HTR-8/SVneo (cell line): ENCODE results near the gene SENP7.
"Not testable (repeated sequence)": the region's sequence is repeated elsewhere in the genome, so short reads cannot be mapped to it uniquely, and the experiment has no call there.

Experiments
- DNase-seq: peaks from one replicate; pipeline ENCODE4 v3.0.0; 2011; ENCODE audit warnings: low spot score, mixed read lengths; ENCODE audit not compliant: insufficient read length
- FAIRE-seq: peaks from 2 replicates; lab custom pipeline; 2011; peaks lifted over from hg19 to GRCh38; lab: Jason Lieb, UNC

Gene SENP7

GRCh38 chr3:101527441-101527840, 14.4 kb upstream of the SENP7 start:
- FAIRE-seq = no peak

GRCh38 chr3:101521211-101521701, 8.2 kb upstream of the SENP7 start:
- no peak for DNase-seq
- no peak for FAIRE-seq

More at GRCh38 chr3:101527441-101527840, 14.4 kb upstream of the SENP7 start:
- DNase-seq = no peak

GRCh38 chr3:101519685-101520365, 6.8 kb upstream of the SENP7 start:
- no peak for DNase-seq
- FAIRE-seq = no peak

GRCh38 chr3:101518421-101518871, 5.4 kb upstream of the SENP7 start:
- DNase-seq = no peak
- FAIRE-seq = no peak

DNA sequence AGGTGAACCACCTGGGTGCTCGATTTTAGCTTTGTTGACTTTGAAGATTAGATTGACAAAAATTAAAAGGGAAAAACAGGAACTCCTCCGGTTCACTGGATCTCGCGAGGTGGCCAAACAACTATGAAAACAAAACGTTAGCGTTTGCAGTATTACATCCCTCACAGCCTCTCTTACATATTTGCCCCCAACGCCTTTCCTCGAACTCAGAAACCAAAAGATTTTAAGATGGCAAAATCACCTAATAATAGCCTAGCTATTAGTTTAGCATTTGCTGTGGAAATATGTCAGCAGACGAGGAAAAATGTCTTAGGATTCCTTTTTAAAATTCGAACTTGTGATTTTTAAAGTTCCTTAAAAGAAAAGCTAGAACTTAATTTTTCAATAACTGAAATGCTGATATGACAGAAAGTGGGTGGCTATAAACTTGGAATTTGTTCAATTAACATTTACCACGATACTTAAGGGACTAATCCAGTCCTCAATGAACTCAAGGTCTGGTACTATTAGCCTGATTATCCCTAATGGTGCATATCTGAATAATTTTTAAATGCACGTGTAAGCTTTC, 491 bp upstream of the SENP7 start:
- DNase-seq (no peak), FAIRE-seq (no peak)

GRCh38 chr3:101512396-101512645, 691 bp downstream of the SENP7 start:
- DNase-seq (no peak), FAIRE-seq (no peak)

- FAIRE-seq (no peak), DNase-seq (peak; percentile 38)
These were observed 3.2 kb downstream of the SENP7 start for GRCh38 chr3:101509811-101510210.

- no peak for FAIRE-seq
- no peak for DNase-seq
These were observed 3.7 kb downstream of the SENP7 start for GRCh38 chr3:101509281-101509680.

- DNase-seq = no peak
- FAIRE-seq = no peak
These were observed 11.2 kb downstream of the SENP7 start for GRCh38 chr3:101501783-101502182.

DNA sequence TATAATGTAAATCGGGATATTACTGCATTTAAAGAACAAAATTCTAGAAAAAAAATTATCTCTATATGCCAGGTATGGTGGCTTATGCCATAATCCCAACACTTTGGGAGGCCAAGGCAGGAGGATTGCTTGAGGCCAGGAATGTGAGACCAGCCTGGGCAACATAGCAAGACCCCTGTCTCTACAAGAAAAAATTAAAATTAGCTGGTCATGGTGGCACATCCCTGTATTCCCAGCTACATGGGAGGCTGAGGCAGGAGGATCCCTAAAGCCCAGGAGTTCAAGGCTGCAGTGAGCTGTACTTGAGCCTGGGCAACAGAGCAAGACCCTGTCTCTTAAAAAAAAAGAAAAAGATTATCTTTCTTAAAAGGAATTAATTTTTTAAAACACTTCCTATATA, 12.8 kb downstream of the SENP7 start:
- DNase-seq (no peak), FAIRE-seq (no peak)

- FAIRE-seq = no peak
- no peak for DNase-seq
These were observed 15.2 kb downstream of the SENP7 start for GRCh38 chr3:101497803-101498202.

DNA sequence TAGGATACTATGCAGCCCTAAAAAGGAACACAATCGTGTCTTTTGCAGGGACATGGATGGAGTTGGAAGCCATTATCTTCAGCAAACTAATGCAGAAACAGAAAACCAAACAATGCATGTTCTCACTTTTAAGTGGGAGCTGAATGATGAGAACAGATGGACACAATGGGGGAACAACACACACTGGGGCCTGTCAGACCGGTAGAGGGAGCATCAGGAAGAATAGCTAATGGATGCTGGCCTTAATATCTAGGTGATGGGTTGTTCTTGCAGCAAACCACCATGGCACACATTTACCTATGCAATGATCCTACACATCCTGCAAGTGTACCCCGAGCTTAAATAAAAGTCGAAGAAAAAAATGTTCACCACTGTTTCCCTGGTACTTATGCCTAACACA, 17.5 kb downstream of the SENP7 start:
- FAIRE-seq (no peak), DNase-seq (no peak)

DNA sequence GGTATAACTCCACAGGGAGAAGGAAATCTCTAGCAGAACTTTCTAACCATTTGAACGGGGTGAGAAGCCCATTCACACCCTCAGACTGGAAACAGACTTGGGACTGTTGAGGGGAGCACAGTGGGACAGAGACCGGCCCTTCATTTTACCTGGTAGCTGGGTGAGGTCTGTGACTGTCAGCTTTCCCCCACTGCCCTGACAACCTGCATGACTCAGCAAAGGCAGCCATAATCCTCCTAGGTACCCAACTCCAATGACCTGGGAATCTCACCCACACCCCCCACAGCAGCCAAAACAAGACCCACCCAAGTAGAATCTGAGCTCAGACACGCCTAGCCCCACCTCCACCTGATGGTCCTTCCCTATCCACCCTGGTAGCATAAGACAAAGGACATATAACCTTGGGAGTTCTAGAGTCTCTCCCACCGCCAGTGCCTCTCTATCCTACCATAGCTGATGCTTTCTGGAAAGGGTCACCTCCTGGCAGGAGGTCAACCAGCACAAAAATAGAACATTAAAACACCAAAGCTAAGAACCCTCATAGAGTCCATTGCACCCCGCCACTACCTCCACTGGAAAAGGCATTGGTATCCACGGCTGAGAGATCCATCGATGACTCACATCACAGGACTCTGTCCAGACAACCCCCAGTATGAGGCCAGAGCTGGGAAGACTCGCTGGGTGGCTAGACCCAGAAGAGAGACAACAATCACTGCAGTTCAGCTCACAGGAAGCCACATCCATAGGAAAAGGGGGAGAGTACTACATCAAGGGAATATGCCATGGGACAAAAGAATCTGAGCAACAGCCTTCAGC, 28.0 kb downstream of the SENP7 start:
- DNase-seq (peak; percentile 17), FAIRE-seq (no peak)

GRCh38 chr3:101478980-101479379, 34.0 kb downstream of the SENP7 start:
- DNase-seq (no peak), FAIRE-seq (no peak)

- DNase-seq, FAIRE-seq: not testable (repeated sequence)
These were observed 38.0 kb downstream of the SENP7 start for GRCh38 chr3:101474841-101475552.

DNA sequence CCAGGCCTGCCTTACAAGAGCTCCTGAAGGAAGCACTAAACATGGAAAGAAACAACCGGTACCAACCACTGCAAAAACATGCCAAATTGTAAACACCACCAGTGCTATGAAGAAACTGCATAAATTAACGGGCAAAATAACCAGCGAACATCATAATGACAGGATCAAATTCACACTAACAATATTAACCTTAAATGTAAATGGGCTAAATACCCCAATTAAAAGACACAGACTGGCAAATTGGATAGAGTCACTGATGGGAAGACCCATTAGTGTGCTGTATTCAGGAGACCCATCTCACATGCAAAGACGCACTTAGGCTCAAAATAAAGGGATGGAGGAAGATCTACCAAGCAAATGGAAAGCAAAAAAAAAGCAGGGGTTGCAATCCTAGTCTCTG, 44.3 kb downstream of the SENP7 start:
- FAIRE-seq = not testable (repeated sequence)

GRCh38 chr3:101467310-101467663, 45.7 kb downstream of the SENP7 start:
- not testable (repeated sequence) for FAIRE-seq

More for the DNA sequence above, 44.3 kb downstream of the SENP7 start:
- not testable (repeated sequence) for DNase-seq

DNA sequence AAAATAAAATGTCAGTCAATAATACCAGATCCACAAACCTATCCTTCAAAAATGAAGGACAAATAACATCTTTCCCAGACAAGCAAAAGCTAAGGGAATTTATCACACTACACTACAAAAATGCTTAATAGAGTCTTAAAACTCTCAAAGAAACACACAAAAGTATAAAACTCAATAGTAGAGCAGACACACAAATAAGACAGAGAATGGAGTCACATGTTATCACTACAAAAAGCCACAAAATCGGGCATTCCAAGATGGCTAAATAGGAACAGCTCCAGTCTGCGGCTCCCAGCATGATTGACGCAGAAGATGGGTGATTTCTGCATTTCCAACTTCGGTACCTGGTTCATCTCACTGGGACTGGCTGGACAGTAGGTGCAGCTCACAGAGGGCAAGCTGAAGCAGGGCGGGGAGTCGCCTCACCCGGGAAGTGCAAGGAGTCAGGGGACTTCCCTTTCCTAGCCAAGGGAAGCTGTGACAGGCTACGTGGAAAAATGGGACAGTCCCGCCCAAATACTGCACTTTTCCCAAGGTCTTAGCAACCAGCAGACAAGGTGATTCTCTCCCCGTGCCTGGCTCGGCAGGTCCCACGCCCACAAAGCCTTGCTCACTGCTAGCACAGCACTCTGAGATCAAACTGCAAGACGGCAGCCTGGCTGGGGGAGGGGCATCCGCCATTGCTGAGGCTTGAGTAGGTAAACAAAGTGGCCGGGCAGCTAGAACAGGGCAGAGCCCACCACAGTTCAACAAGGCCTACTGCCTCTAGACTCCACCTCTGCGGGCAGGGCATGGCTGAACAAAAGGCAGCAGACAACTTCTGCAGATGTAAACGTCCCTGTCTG, 46.3 kb downstream of the SENP7 start:
- FAIRE-seq = no peak

More at GRCh38 chr3:101467310-101467663, 45.7 kb downstream of the SENP7 start:
- DNase-seq = not testable (repeated sequence)

DNA sequence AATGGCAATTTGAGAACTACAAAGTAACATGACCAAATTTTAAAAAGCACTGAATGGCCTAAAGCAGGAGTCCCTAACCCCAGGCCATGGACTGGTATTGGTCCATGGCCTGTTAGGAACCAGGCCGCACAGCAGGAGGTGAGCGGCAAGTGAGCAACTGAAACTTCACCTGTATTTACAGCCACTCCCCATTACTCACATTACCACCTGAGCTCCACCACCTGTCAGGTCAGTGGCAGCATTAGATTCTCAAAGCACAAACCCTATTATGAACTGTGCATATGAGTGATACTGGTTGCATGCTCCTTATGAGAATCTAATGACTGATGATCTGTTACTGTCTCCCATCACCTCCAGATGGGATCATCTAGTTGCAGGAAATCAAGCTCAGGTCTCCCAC, 48.8 kb downstream of the SENP7 start:
- no peak for DNase-seq
- no peak for FAIRE-seq

More for the DNA sequence above, 46.3 kb downstream of the SENP7 start:
- DNase-seq = no peak

DNA sequence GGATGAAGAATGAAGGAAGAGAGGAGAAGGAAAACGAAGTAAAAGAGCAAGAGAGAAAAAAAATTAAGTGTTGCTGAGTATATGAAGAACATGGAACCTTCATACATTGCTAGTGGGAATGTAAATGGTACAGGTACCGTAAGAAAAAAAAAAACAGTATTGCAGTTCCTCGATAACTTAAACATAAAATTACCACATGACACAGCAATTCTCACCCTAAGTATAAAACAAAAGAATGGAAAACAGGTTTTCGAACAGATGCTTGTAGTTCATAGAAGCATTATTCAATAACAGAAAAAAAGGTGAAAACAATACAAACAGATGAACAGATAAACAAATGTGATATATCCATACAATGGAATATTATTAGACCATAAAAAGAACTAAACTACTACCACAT, 51.6 kb downstream of the SENP7 start:
- FAIRE-seq (no peak), DNase-seq (no peak)
